ENCODE data around the gene DYDC2.

GRCh38 chr10:80322711-80323110 lies 33.9 kb upstream of the DYDC2 start:
- TF ChIP-seq, protein P1, sequence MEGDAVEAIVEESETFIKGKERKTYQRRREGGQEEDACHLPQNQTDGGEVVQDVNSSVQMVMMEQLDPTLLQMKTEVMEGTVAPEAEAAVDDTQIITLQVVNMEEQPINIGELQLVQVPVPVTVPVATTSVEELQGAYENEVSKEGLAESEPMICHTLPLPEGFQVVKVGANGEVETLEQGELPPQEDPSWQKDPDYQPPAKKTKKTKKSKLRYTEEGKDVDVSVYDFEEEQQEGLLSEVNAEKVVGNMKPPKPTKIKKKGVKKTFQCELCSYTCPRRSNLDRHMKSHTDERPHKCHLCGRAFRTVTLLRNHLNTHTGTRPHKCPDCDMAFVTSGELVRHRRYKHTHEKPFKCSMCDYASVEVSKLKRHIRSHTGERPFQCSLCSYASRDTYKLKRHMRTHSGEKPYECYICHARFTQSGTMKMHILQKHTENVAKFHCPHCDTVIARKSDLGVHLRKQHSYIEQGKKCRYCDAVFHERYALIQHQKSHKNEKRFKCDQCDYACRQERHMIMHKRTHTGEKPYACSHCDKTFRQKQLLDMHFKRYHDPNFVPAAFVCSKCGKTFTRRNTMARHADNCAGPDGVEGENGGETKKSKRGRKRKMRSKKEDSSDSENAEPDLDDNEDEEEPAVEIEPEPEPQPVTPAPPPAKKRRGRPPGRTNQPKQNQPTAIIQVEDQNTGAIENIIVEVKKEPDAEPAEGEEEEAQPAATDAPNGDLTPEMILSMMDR (conservative IDR thresholded peaks at IDR 0.05; ENCODE audit: low read length): no peak
- TF ChIP-seq EZH2phosphoT487 (IDR thresholded peaks at IDR 0.05; ENCODE audit: borderline replicate concordance, low read depth, low read length): no peak
